ENCODE results near the gene PRKG1. TPM values are rescaled to one million over a fixed set of nuclear protein-coding genes. Genes with fewer than 3 reads are reported as not detected.

Gene PRKG1
- total RNA-seq, 5 donors from 2014 or later (not counting 1 experiment from before 2014, with no cell fraction given): 0.03 to 0.26 (median 0.19) TPM; not detected in 1

- no peak for DNase-seq
- H3K9me3 Mint-ChIP-seq: no peaks in the 10 kb centered on the region
- no peaks in the 10 kb centered on the region for H3K4me1 ChIP-seq (ENCODE audit: control insufficient read depth in 1 of 2, extremely low read depth in 1 of 2, insufficient read depth in 2 of 2, low read length in 2 of 2)
- no peaks in the 10 kb centered on the region for H3K36me3 ChIP-seq (ENCODE audit: control insufficient read depth in 2 of 2, extremely low read depth in 1 of 2, insufficient read depth in 1 of 2, low read length in 1 of 2)
- no peak for ATAC-seq (replicated peaks in 1 of 4)
- H3K4me3 ChIP-seq (ENCODE audit: control insufficient read depth in 1 of 2, extremely low read depth in 1 of 2, low read length in 1 of 2): no peak overlapping the region
- CTCF ChIA-PET: no interaction called here
- H3K4me1 Mint-ChIP-seq: no peaks in the 10 kb centered on the region
- no peaks in the 10 kb centered on the region for H3K36me3 Mint-ChIP-seq
- WGBS (ENCODE audit: insufficient coverage): no CpG with 5 or more reads among the region's 4 CpGs
- no peaks in the 10 kb centered on the region for H3K9me3 ChIP-seq
- H3K27me3 Mint-ChIP-seq: peaks cover 0 to 2% of the 10 kb centered on the region in 2 donors
- no peaks in the 10 kb centered on the region for H3K27me3 ChIP-seq (replicated peaks in 1 of 2; ENCODE audit: control insufficient read depth in 2 of 2, extremely low read depth in 1 of 2, insufficient read depth in 2 of 2, low read length in 1 of 2)
- POLR2A ChIA-PET: no interaction called here
- H3K4me3 Mint-ChIP-seq: no peak overlapping the region
- H3K27ac ChIP-seq (ENCODE audit: low read length): no peak overlapping the region
- no peak overlapping the region for H3K27ac Mint-ChIP-seq
These were observed 38.9 kb upstream of the PRKG1 start for GRCh38 chr10:51035344-51035743.

DNA sequence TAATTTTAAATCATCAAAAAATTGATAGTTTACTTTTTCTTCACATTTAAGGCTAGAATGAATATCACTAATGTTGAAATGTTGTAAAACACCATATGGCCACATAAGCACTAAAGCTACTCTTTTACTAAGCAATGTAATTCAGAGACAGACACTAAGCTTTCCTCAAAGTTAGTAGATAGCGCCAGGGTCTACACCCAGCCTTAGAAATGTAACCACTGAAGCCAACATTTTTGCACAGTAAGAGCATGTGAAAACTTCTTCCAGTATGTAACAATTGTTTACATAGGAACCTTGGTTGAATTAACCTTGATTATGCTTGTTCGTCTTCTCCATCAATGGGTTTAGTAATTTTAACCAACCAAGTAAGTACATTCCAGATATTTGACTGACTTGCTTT lies 28.4 kb upstream of the PRKG1 start:
- DNase-seq: no peak
- CTCF ChIA-PET: no interaction called here
- no peaks in the 10 kb centered on the region for H3K27me3 ChIP-seq (replicated peaks in 1 of 2; ENCODE audit: control insufficient read depth in 2 of 2, extremely low read depth in 1 of 2, insufficient read depth in 2 of 2, low read length in 1 of 2)
- no peak for ATAC-seq (replicated peaks in 1 of 4)
- H3K4me3 Mint-ChIP-seq: no peak overlapping the region
- no peaks in the 10 kb centered on the region for H3K4me1 ChIP-seq (ENCODE audit: control insufficient read depth in 1 of 2, extremely low read depth in 1 of 2, insufficient read depth in 2 of 2, low read length in 2 of 2)
- H3K36me3 ChIP-seq (ENCODE audit: control insufficient read depth in 2 of 2, extremely low read depth in 1 of 2, insufficient read depth in 1 of 2, low read length in 1 of 2): no peaks in the 10 kb centered on the region
- H3K9me3 Mint-ChIP-seq: no peaks in the 10 kb centered on the region
- no peak overlapping the region for H3K4me3 ChIP-seq (ENCODE audit: control insufficient read depth in 1 of 2, extremely low read depth in 1 of 2, low read length in 1 of 2)
- no peak overlapping the region for H3K27ac Mint-ChIP-seq
- no peaks in the 10 kb centered on the region for H3K9me3 ChIP-seq
- no peaks in the 10 kb centered on the region for H3K4me1 Mint-ChIP-seq
- no peaks in the 10 kb centered on the region for H3K36me3 Mint-ChIP-seq
- POLR2A ChIA-PET: no interaction called here
- no peak overlapping the region for H3K27ac ChIP-seq (ENCODE audit: low read length)
- no CpG with 5 or more reads among the region's 2 CpGs for WGBS (ENCODE audit: insufficient coverage)
- no peaks in the 10 kb centered on the region for H3K27me3 Mint-ChIP-seq

GRCh38 chr10:51046654-51047053 lies 27.6 kb upstream of the PRKG1 start:
- 88% methylated on average over 6 of the region's 6 CpGs for WGBS (ENCODE audit: insufficient coverage)
- no peak overlapping the region for H3K27ac Mint-ChIP-seq
- ChIA-PET POLR2A (no interaction called here), CTCF (no interaction called here)
- H3K4me3 ChIP-seq (ENCODE audit: control insufficient read depth in 1 of 2, extremely low read depth in 1 of 2, low read length in 1 of 2): no peak overlapping the region
- peaks cover 0 to 4% of the 10 kb centered on the region in 2 donors for H3K27me3 Mint-ChIP-seq
- H3K9me3 Mint-ChIP-seq: no peaks in the 10 kb centered on the region
- H3K9me3 ChIP-seq: no peaks in the 10 kb centered on the region
- no peak overlapping the region for H3K4me3 Mint-ChIP-seq
- H3K4me1 ChIP-seq (ENCODE audit: control insufficient read depth in 1 of 2, extremely low read depth in 1 of 2, insufficient read depth in 2 of 2, low read length in 2 of 2): no peaks in the 10 kb centered on the region
- no peak for DNase-seq
- H3K27me3 ChIP-seq (replicated peaks in 1 of 2; ENCODE audit: control insufficient read depth in 2 of 2, extremely low read depth in 1 of 2, insufficient read depth in 2 of 2, low read length in 1 of 2): no peaks in the 10 kb centered on the region
- no peaks in the 10 kb centered on the region for H3K36me3 Mint-ChIP-seq
- no peaks in the 10 kb centered on the region for H3K36me3 ChIP-seq (ENCODE audit: control insufficient read depth in 2 of 2, extremely low read depth in 1 of 2, insufficient read depth in 1 of 2, low read length in 1 of 2)
- H3K27ac ChIP-seq (ENCODE audit: low read length): no peak overlapping the region
- ATAC-seq (replicated peaks in 1 of 4): no peak
- H3K4me1 Mint-ChIP-seq: no peaks in the 10 kb centered on the region

GRCh38 chr10:51047857-51048256 lies 26.4 kb upstream of the PRKG1 start:
- POLR2A ChIA-PET: no interaction called here
- Histone ChIP-seq H3K27me3 (replicated peaks in 1 of 2; ENCODE audit: control insufficient read depth in 2 of 2, extremely low read depth in 1 of 2, insufficient read depth in 2 of 2, low read length in 1 of 2) (no peaks in the 10 kb centered on the region), H3K27ac (ENCODE audit: low read length) (no peak overlapping the region), H3K36me3 (ENCODE audit: control insufficient read depth in 2 of 2, extremely low read depth in 1 of 2, insufficient read depth in 1 of 2, low read length in 1 of 2) (no peaks in the 10 kb centered on the region), H3K4me1 (ENCODE audit: control insufficient read depth in 1 of 2, extremely low read depth in 1 of 2, insufficient read depth in 2 of 2, low read length in 2 of 2) (no peaks in the 10 kb centered on the region), H3K9me3 (no peaks in the 10 kb centered on the region), H3K4me3 (ENCODE audit: control insufficient read depth in 1 of 2, extremely low read depth in 1 of 2, low read length in 1 of 2) (no peak overlapping the region)
- peaks cover 0 to 5% of the 10 kb centered on the region in 2 donors for H3K27me3 Mint-ChIP-seq
- ATAC-seq (replicated peaks in 1 of 4) (no peak), DNase-seq (no peak)
- H3K36me3 Mint-ChIP-seq: no peaks in the 10 kb centered on the region
- no peaks in the 10 kb centered on the region for H3K4me1 Mint-ChIP-seq
- CTCF ChIA-PET: no interaction called here
- no peaks in the 10 kb centered on the region for H3K9me3 Mint-ChIP-seq
- WGBS (ENCODE audit: insufficient coverage): 73% methylated on average over 1 of the region's 2 CpGs
- H3K27ac Mint-ChIP-seq: no peak overlapping the region
- no peak overlapping the region for H3K4me3 Mint-ChIP-seq

DNA sequence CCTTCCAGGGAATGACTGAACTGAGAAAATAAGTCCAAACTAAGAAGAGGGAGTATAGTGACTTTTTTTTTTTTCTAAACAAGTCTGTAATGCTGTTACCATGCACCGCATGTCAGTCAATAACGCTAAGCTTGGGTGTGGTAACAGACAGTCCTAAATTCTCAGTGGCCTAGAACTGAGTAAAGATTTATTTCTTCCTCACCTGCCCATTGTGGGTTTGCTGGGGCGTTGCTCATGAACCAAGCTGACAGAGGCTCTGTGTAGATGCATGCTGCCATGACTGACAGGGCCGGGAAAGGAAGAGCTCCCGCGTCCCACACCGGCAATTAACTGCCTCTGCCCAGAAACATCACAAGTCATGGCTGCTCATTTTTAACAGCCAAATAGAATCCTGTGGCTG lies 25.5 kb upstream of the PRKG1 start:
- no peak for DNase-seq
- no peaks in the 10 kb centered on the region for H3K4me1 ChIP-seq (ENCODE audit: control insufficient read depth in 1 of 2, extremely low read depth in 1 of 2, insufficient read depth in 2 of 2, low read length in 2 of 2)
- no peaks in the 10 kb centered on the region for H3K4me1 Mint-ChIP-seq
- H3K4me3 ChIP-seq (ENCODE audit: control insufficient read depth in 1 of 2, extremely low read depth in 1 of 2, low read length in 1 of 2): no peak overlapping the region
- no peak for ATAC-seq (replicated peaks in 1 of 4)
- WGBS (ENCODE audit: insufficient coverage): no CpG with 5 or more reads among the region's 7 CpGs
- no peak overlapping the region for H3K27ac Mint-ChIP-seq
- H3K36me3 ChIP-seq (ENCODE audit: control insufficient read depth in 2 of 2, extremely low read depth in 1 of 2, insufficient read depth in 1 of 2, low read length in 1 of 2): no peaks in the 10 kb centered on the region
- peaks cover 0 to 5% of the 10 kb centered on the region in 2 donors for H3K27me3 Mint-ChIP-seq
- CTCF ChIA-PET: no interaction called here
- no peaks in the 10 kb centered on the region for H3K9me3 ChIP-seq
- H3K27me3 ChIP-seq (replicated peaks in 1 of 2; ENCODE audit: control insufficient read depth in 2 of 2, extremely low read depth in 1 of 2, insufficient read depth in 2 of 2, low read length in 1 of 2): no peaks in the 10 kb centered on the region
- POLR2A ChIA-PET: no interaction called here
- no peak overlapping the region for H3K4me3 Mint-ChIP-seq
- H3K36me3 Mint-ChIP-seq: no peaks in the 10 kb centered on the region
- H3K9me3 Mint-ChIP-seq: no peaks in the 10 kb centered on the region
- no peak overlapping the region for H3K27ac ChIP-seq (ENCODE audit: low read length)

- ATAC-seq (replicated peaks in 1 of 4) (no peak), DNase-seq (no peak)
- H3K4me3 ChIP-seq (ENCODE audit: control insufficient read depth in 1 of 2, extremely low read depth in 1 of 2, low read length in 1 of 2): no peak overlapping the region
- H3K9me3 ChIP-seq: no peaks in the 10 kb centered on the region
- Mint-ChIP-seq H3K27ac (no peak overlapping the region), H3K4me1 (no peaks in the 10 kb centered on the region), H3K36me3 (no peaks in the 10 kb centered on the region), H3K4me3 (no peak overlapping the region), H3K27me3 (peaks cover 3 to 10% of the 10 kb centered on the region in 2 donors), H3K9me3 (peaks cover 0 to 4% (median 0%) of the 10 kb centered on the region in 3 donors)
- no peaks in the 10 kb centered on the region for H3K36me3 ChIP-seq (ENCODE audit: control insufficient read depth in 2 of 2, extremely low read depth in 1 of 2, insufficient read depth in 1 of 2, low read length in 1 of 2)
- ChIA-PET CTCF (no interaction called here), POLR2A (no interaction called here)
- no peaks in the 10 kb centered on the region for H3K4me1 ChIP-seq (ENCODE audit: control insufficient read depth in 1 of 2, extremely low read depth in 1 of 2, insufficient read depth in 2 of 2, low read length in 2 of 2)
- no peaks in the 10 kb centered on the region for H3K27me3 ChIP-seq (replicated peaks in 1 of 2; ENCODE audit: control insufficient read depth in 2 of 2, extremely low read depth in 1 of 2, insufficient read depth in 2 of 2, low read length in 1 of 2)
- H3K27ac ChIP-seq (ENCODE audit: low read length): no peak overlapping the region
These were observed 22.1 kb upstream of the PRKG1 start for GRCh38 chr10:51052163-51052562.

DNA sequence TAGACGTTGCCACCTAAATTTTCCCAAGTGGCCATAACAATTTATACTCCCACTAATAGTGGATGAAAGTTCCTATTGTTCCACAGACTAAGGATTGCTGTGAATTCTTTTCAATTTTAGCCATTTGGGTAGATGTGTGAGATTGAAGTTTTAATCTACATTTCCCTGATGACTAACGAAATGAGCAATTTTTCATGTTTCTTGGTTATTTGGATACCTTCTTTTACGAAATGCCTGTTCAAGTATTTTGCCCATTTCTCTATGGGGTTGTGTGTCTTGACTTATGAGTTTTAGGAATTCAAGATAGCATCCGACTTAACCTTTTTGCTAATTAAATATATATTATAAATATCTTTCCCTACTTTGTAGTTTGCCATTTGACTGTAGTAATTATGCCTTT lies 16.4 kb upstream of the PRKG1 start:
- Histone ChIP-seq H3K36me3 (ENCODE audit: control insufficient read depth in 2 of 2, extremely low read depth in 1 of 2, insufficient read depth in 1 of 2, low read length in 1 of 2) (no peaks in the 10 kb centered on the region), H3K4me1 (ENCODE audit: control insufficient read depth in 1 of 2, extremely low read depth in 1 of 2, insufficient read depth in 2 of 2, low read length in 2 of 2) (no peaks in the 10 kb centered on the region), H3K27ac (ENCODE audit: low read length) (no peak overlapping the region), H3K9me3 (no peaks in the 10 kb centered on the region), H3K27me3 (replicated peaks in 1 of 2; ENCODE audit: control insufficient read depth in 2 of 2, extremely low read depth in 1 of 2, insufficient read depth in 2 of 2, low read length in 1 of 2) (no peaks in the 10 kb centered on the region), H3K4me3 (ENCODE audit: control insufficient read depth in 1 of 2, extremely low read depth in 1 of 2, low read length in 1 of 2) (no peak overlapping the region)
- Mint-ChIP-seq H3K27ac (no peak overlapping the region), H3K4me3 (no peak overlapping the region), H3K27me3 (peaks cover 3 to 5% of the 10 kb centered on the region in 2 donors), H3K36me3 (no peaks in the 10 kb centered on the region), H3K9me3 (peaks cover 0 to 8% (median 0%) of the 10 kb centered on the region in 3 donors), H3K4me1 (no peaks in the 10 kb centered on the region)
- CTCF ChIA-PET: no interaction called here
- POLR2A ChIA-PET: no interaction called here
- WGBS (ENCODE audit: insufficient coverage): no CpG with 5 or more reads among the region's 4 CpGs
- ATAC-seq (replicated peaks in 1 of 4) (no peak), DNase-seq (no peak)
